K562 (cell line): Measurements from ENCODE around the gene MTO1. TPM values are rescaled to one million over a fixed set of nuclear protein-coding genes. Genes with fewer than 3 reads are reported as not detected.

ENCODE experiments used
- AFF1 ChIP-seq, 2 experiments: fragments of 450-650 bp; IDR thresholded peaks; 2 replicates each; pipeline ENCODE4 v1.6.1; 2018; ENCODE audit warnings: mild to moderate bottlenecking in 2 of 2, low read depth in 1 of 2; ENCODE audit not compliant: partially characterized antibody in 2 of 2
- ATF7 ChIP-seq: fragments of 450-650 bp; IDR thresholded peaks from 2 replicates; pipeline ENCODE4 v1.7.1; 2014; ENCODE audit warnings: mild to moderate bottlenecking, moderate library complexity
- CHD1 ChIP-seq: fragments of 200-600 bp; sonication (generic); IDR thresholded peaks from one replicate; pipeline ENCODE4 v1.6.1; 2012; ENCODE audit warnings: mild to moderate bottlenecking, moderate library complexity, low read length, inconsistent platforms
- CREB3L1 ChIP-seq: fragments of 450-650 bp; IDR thresholded peaks from 2 replicates; pipeline ENCODE4 v1.6.1; 2014; ENCODE audit warnings: low read depth, mild to moderate bottlenecking, moderate library complexity, borderline replicate concordance
- CTCFL ChIP-seq: IDR thresholded peaks from 2 replicates; pipeline ENCODE4 v1.6.1; 2011; ENCODE audit warnings: borderline replicate concordance, low read depth, mild to moderate bottlenecking, moderate library complexity, low read length; ENCODE audit not compliant: insufficient read depth, poor library complexity, severe bottlenecking
- FUS ChIP-seq: fragments of 200-400 bp; formaldehyde crosslinking; optimal IDR thresholded peaks from 2 replicates; pipeline ENCODE3; 2017; ENCODE audit warnings: low read depth, low read length
- GTF2B ChIP-seq: IDR thresholded peaks from 2 replicates; pipeline ENCODE4 v1.6.1; 2011; ENCODE audit not compliant: insufficient read length; ENCODE audit errors: extremely low read depth
- LEF1 ChIP-seq: fragments of 450-650 bp; IDR thresholded peaks from 2 replicates; pipeline ENCODE4 v1.6.1; 2016; ENCODE audit warnings: mild to moderate bottlenecking
- NFRKB ChIP-seq: fragments of 450-650 bp; IDR thresholded peaks from 2 replicates; pipeline ENCODE4 v1.6.1; 2016; ENCODE audit warnings: low read depth
- PHB2 ChIP-seq: fragments of 450-650 bp; IDR thresholded peaks from 2 replicates; pipeline ENCODE4 v1.6.1; 2017; ENCODE audit warnings: low read depth
- PHTF2 ChIP-seq: fragments of 250-450 bp; sonication (Bioruptor Pico); IDR thresholded peaks from 2 replicates; pipeline ENCODE4 v1.5.0; 2021; ENCODE audit warnings: mild to moderate bottlenecking
- PKNOX1 ChIP-seq: fragments of 450-650 bp; IDR thresholded peaks from 2 replicates; pipeline ENCODE4 v1.6.1; 2016
- SMAD4 ChIP-seq: fragments of 250-450 bp; sonication (Bioruptor Pico); conservative IDR thresholded peaks from 2 replicates; pipeline ENCODE4 v1.8.0; 2021; ENCODE audit warnings: inconsistent platforms, mild to moderate bottlenecking, moderate library complexity
- TCF7L2 ChIP-seq: fragments of 150-350 bp; IDR thresholded peaks from 2 replicates; pipeline ENCODE4 v1.6.1; 2016; ENCODE audit warnings: low read depth, mild to moderate bottlenecking, low read length, moderate library complexity
- ZBTB17 ChIP-seq: fragments of 450-650 bp; formaldehyde crosslinking; IDR thresholded peaks from 2 replicates; pipeline ENCODE4 v1.4.0; 2020; ENCODE audit warnings: mild to moderate bottlenecking
- ZBTB43 ChIP-seq: sonication (generic); formaldehyde crosslinking; IDR thresholded peaks from 2 replicates; pipeline ENCODE4 v1.8.0; 2023; ENCODE audit warnings: mild to moderate bottlenecking, missing genetic modification reagents
- ZZZ3 ChIP-seq: fragments of 450-650 bp; IDR thresholded peaks from 2 replicates; pipeline ENCODE4 v1.6.1; 2016; ENCODE audit warnings: antibody characterized with exemption, mild to moderate bottlenecking, moderate library complexity
- polyA plus RNA-seq, 8 experiments: library from polyadenylated mRNA; depleted of rRNA in 4 of 8; stranded (reverse) in 5 of 8; unstranded in 3 of 8; fragments of >200 nt; fragmentation: Nextera tagmentation in 2 of 8; fragmentation: Illumina TruSeq in 1 of 8; extraction: Ambion mirVana in 2 of 8; extraction: Trizol in 1 of 8; gene quantifications; 2 replicates each; pipeline versions ENCODE4 v1.2.1 to v1.2.3, GENCODE V29; 2011 to 2014; ENCODE audit warnings: inconsistent platforms in 1 of 8, missing spikeins in 1 of 8
- total RNA-seq, 7 experiments: library from RNA; depleted of rRNA in 6 of 7; stranded (reverse); fragments of >200 nt in 6 of 7; fragmentation: Illumina TruSeq in 2 of 7; extraction: Trizol in 2 of 7; gene quantifications; 2 replicates each; pipeline versions ENCODE4 v1.2.1 to v1.2.3, GENCODE V29; 2011 to 2021; ENCODE audit warnings: low replicate concordance in 1 of 7

MTO1 gene
- total and polyA plus RNA-seq, 9 of the 15 experiments (the other 6 are each of a cell fraction or from before 2014, with no cell fraction given), result 33.4 to 62.3 (median 50.6) TPM

- peak; percentile 66 for TF ChIP-seq CREB3L1
- no peak for TF ChIP-seq ZZZ3
- TF ChIP-seq ZBTB43 (CRISPR knock-in tag), result 0 out of 2 replicates have a peak, but pooled peaks have one; percentile 29
- no peak for TF ChIP-seq ZBTB17 (CRISPR knock-in tag)
- 0 out of 2 replicates have a peak, but pooled peaks have one; percentile 4 for TF ChIP-seq SMAD4 (CRISPR knock-in tag)
- no peak for TF ChIP-seq PHB2
- TF ChIP-seq AFF1 (IDR thresholded peaks at IDR 0.05; ENCODE audit: low read depth in 1 of 2, partially characterized antibody in 2 of 2), result peak in 1 of 2 experiments; percentile 30
- TF ChIP-seq PHTF2 (CRISPR knock-in tag), result no peak
- peak; percentile 55 for TF ChIP-seq CHD1
- no peak for TF ChIP-seq TCF7L2
- TF ChIP-seq ATF7, result peak; percentile 10
- TF ChIP-seq CTCFL, result no peak
- TF ChIP-seq GTF2B, result no peak
- peak; percentile 12; the same call in 1 of the 2 replicates for TF ChIP-seq LEF1
- TF ChIP-seq FUS, result no peak
- TF ChIP-seq NFRKB, result 0 out of 2 replicates have a peak, but pooled peaks have one; percentile 36
- TF ChIP-seq PKNOX1, result no peak
Measured at GRCh38 chr6:73521351-73521985, 59.9 kb downstream of the MTO1 start (continued).
